ENCODE measurements around the gene SUPT4H1.

DNA sequence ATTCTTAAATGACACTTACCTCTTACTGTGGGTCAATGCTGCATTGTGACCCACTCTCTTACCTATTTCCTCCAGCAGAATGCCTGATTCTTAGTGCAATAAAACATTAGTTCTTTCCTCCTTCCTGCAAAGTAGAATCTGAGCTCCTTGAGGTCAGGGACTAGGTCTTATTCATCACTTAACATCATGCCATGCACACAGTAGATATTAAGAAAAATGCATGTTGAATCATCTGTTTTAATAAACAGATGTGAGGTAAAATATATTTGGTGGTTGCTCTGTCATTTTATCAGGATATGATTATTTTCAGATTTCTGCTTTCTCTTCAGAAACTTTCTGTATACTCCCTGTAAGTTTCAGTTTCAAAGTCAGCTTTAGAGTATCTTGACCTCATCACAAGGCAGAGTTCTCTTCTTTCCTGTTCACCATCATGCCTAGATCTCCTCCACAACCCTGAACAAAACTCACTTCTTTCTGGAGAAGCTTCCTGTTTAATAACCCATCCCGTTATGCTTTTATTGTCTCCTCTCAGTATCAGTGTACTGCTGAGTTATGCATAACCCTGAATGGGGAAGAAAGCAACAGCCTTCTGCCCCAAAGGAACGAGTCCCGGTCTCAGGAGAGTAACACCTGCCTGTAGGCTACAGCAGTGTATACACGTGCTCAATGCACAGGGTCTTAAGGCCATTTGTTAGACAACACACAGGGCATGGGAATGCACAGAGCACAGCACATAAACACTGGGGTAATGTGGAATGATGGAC lies 30.3 kb upstream of the SUPT4H1 start:
- TF ChIP-seq YY1 (IDR thresholded peaks at IDR 0.05; ENCODE audit: insufficient read depth, insufficient read length): no peak
- no peak for TF ChIP-seq ZNF274 (IDR thresholded peaks at IDR 0.05; ENCODE audit: low read depth, low read length)
- TF ChIP-seq SUZ12 (IDR thresholded peaks at IDR 0.05; ENCODE audit: extremely low read depth, insufficient read depth, insufficient read length): no peak
